ENCODE measurements around the gene METTL5. TPM values are rescaled to one million over a fixed set of nuclear protein-coding genes. Genes with fewer than 3 reads are reported as not detected.
A peak's percentile ranks its signal among the peaks of the same experiment; 100 is the strongest.

The METTL5 gene
- total and polyA plus RNA-seq, 9 of the 15 experiments (the other 6 are each of a cell fraction or from before 2014, with no cell fraction given), result 149 to 471 (median 224) TPM

GRCh38 chr2:169824373-169825333, at the start of gene METTL5 (continued):
- TF ChIP-seq PRDM10 (IDR thresholded peaks at IDR 0.05; ENCODE audit: partially characterized antibody) (no peak), RCOR1 (IDR thresholded peaks at IDR 0.05; ENCODE audit: borderline replicate concordance in 1 of 2, low read depth in 2 of 2, low read length in 2 of 2) (peak; percentile 66 to 91; a peak in 3 of 4 replicates), ZNF184 (CRISPR knock-in tag; IDR thresholded peaks at IDR 0.05) (no peak), EZH2 (IDR thresholded peaks at IDR 0.05; ENCODE audit: borderline replicate concordance, low read depth, low read length) (no peak), E2F8 (IDR thresholded peaks at IDR 0.05; ENCODE audit: low read depth, partially characterized antibody) (no peak), ZNF407 (IDR thresholded peaks at IDR 0.05; ENCODE audit: low read depth) (no peak), IRF2 (CRISPR knock-in tag; IDR thresholded peaks at IDR 0.05) (peak; percentile 72; the same call in 1 of the 2 replicates), ZNF23 (CRISPR knock-in tag; IDR thresholded peaks at IDR 0.05) (no peak), ELF2 (CRISPR knock-in tag; IDR thresholded peaks at IDR 0.05) (peak; percentile 86), DDX20 (tag; IDR thresholded peaks at IDR 0.05; ENCODE audit: low read depth) (no peak), GATAD2A (IDR thresholded peaks at IDR 0.05) (peak; percentile 90)

All from K562 (cell line).